Thoracic aorta (tissue), 2 donors: ENCODE measurements around the gene GDF10. TPM values are rescaled to one million over a fixed set of nuclear protein-coding genes. Genes with fewer than 3 reads are reported as not detected.
A peak's percentile ranks its signal among the peaks of the same experiment; 100 is the strongest.

ENCODE experiments used
- ATAC-seq: fragments of 150-250 bp; one replicate; pipeline ENCODE4 v1.8.0; 2017; ENCODE audit warnings: low read depth; ENCODE audit not compliant: insufficient number of reproducible peaks, low FRiP score
- DNase-seq: peaks from one replicate; pipeline ENCODE4 v3.0.0-alpha.2; 2020; ENCODE audit warnings: low spot score
- H3K27ac ChIP-seq, 2 donors: fragments of 200-600 bp; sonication (generic); 1 replicate in 1 of 2; 2 replicates in 1 of 2; pipeline ENCODE4 v1.5.1; 2016; ENCODE audit warnings: mild to moderate bottlenecking in 2 of 2, moderate library complexity in 2 of 2
- H3K27me3 ChIP-seq: fragments of 200-600 bp; sonication (generic); replicated peaks from 2 replicates; pipeline ENCODE4 v1.6.0; 2016; ENCODE audit warnings: mild to moderate bottlenecking; ENCODE audit not compliant: insufficient read depth
- H3K36me3 ChIP-seq: fragments of 200-600 bp; sonication (generic); one replicate; pipeline ENCODE4 v1.5.1; 2016
- H3K4me1 ChIP-seq, 2 donors: fragments of 200-600 bp; sonication (generic); 1 replicate in 1 of 2; 2 replicates in 1 of 2; pipeline versions ENCODE4 v1.5.1 to v1.6.0; 2016; ENCODE audit warnings: low read depth in 2 of 2, mild to moderate bottlenecking in 1 of 2; ENCODE audit not compliant: control insufficient read depth in 1 of 2
- H3K4me3 ChIP-seq: fragments of 200-600 bp; sonication (generic); 2 replicates; pipeline ENCODE4 v1.5.1; 2016; ENCODE audit warnings: mild to moderate bottlenecking
- H3K9me3 ChIP-seq: fragments of 200-600 bp; sonication (generic); 2 replicates; pipeline ENCODE4 v1.5.1; 2016
- total RNA-seq, 2 donors: library from RNA; depleted of rRNA; stranded (reverse); fragments of >200 nt; gene quantifications; one replicate each; pipeline versions ENCODE4 v1.1.0 to v1.2.3, GENCODE V29; 2016
- TF ChIP-seq, protein P1 (sequence below): fragments of 200-600 bp; sonication (generic); IDR thresholded peaks from one replicate; pipeline ENCODE4 v1.5.1; 2019; ENCODE audit warnings: antibody characterized with exemption

Gene GDF10
- total RNA-seq, 2 donors from 2014 or later: 2.4 to 2.5 TPM

DNA sequence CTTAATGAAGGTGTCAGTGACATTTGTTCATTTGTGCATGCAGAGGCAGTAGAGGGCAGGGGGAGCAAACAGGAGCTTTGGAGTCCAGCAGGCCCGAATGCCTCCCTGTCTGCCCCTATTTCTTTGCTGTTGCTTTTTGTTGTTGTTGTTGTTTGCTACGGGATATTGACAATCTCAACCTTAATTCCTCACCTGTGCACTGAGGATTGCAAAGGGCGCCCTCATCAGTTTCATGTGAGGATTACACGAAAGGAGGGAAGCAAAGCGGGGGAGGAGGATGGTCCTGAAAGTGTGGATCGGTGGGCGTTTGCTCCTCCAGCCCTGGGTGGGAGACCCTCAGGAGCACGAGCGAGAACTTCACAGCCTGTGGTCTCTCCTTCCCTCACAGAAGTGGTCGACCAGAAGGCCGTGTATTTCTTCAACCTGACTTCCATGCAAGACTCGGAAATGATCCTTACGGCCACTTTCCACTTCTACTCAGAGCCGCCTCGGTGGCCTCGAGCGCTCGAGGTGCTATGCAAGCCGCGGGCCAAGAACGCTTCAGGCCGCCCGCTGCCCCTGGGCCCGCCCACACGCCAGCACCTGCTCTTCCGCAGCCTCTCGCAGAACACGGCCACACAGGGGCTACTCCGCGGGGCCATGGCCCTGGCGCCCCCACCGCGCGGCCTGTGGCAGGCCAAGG is 9.6 kb downstream of the GDF10 start:
- TF ChIP-seq, protein P1, sequence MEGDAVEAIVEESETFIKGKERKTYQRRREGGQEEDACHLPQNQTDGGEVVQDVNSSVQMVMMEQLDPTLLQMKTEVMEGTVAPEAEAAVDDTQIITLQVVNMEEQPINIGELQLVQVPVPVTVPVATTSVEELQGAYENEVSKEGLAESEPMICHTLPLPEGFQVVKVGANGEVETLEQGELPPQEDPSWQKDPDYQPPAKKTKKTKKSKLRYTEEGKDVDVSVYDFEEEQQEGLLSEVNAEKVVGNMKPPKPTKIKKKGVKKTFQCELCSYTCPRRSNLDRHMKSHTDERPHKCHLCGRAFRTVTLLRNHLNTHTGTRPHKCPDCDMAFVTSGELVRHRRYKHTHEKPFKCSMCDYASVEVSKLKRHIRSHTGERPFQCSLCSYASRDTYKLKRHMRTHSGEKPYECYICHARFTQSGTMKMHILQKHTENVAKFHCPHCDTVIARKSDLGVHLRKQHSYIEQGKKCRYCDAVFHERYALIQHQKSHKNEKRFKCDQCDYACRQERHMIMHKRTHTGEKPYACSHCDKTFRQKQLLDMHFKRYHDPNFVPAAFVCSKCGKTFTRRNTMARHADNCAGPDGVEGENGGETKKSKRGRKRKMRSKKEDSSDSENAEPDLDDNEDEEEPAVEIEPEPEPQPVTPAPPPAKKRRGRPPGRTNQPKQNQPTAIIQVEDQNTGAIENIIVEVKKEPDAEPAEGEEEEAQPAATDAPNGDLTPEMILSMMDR: peak; percentile 25
- Histone ChIP-seq H3K4me3 (no peak overlapping the region), H3K36me3 (no peaks in the 10 kb centered on the region), H3K27me3 (no peaks in the 10 kb centered on the region), H3K4me1 (peaks cover 0 to 13% of the 10 kb centered on the region in 2 donors), H3K27ac (no peak overlapping the region), H3K9me3 (no peaks in the 10 kb centered on the region)
- ATAC-seq (no peak), DNase-seq (no peak)

DNA sequence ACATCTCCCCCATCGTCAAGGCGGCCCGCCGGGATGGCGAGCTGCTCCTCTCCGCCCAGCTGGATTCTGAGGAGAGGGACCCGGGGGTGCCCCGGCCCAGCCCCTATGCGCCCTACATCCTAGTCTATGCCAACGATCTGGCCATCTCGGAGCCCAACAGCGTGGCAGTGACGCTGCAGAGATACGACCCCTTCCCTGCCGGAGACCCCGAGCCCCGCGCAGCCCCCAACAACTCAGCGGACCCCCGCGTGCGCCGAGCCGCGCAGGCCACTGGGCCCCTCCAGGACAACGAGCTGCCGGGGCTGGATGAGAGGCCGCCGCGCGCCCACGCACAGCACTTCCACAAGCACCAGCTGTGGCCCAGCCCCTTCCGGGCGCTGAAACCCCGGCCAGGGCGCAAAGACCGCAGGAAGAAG is 10.1 kb downstream of the GDF10 start:
- Histone ChIP-seq H3K27me3 (no peaks in the 10 kb centered on the region), H3K4me1 (peaks cover 0 to 13% of the 10 kb centered on the region in 2 donors), H3K9me3 (no peaks in the 10 kb centered on the region), H3K4me3 (no peak overlapping the region), H3K27ac (no peak overlapping the region), H3K36me3 (no peaks in the 10 kb centered on the region)
- no peak for DNase-seq
- TF ChIP-seq, protein P1: no peak
- no peak for ATAC-seq

DNA sequence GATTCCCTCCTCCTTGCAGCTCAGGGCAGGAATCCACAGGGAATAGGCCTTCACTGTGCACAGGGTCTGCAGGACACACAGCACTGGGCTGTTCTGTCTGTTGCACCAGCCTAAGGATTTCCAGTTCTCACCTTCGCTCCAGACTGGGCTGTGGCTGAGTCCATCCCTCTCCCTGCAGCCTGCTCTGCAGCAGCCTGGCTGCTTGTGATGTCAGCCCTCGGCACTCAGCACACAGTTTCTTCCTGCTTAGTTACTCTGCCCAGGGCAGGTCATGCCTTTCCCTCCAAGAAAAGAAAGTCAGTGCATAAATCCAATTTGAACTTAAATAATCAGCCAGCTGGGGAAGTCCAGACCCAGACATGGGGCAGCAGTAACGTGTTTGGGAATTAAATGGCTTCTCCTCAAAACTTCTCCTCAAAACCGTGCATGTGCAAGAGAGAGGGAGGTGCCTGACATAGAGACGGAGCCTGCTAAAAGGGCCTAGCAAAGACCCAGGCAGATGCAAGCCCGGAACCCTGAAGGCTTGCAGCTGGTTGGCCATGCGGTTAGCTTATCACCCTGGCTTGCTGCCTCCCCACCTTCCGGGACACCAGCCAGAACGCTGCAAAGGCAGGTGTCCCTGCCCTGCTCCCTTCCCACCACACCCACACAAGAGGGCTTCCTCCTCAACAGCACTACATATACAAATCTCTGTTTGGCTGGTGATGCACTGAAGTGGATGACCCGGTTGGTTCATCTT is 11.4 kb downstream of the GDF10 start:
- H3K9me3 ChIP-seq: no peaks in the 10 kb centered on the region
- H3K36me3 ChIP-seq: no peaks in the 10 kb centered on the region
- H3K4me3 ChIP-seq: no peak overlapping the region
- H3K27ac ChIP-seq: no peak overlapping the region
- no peaks in the 10 kb centered on the region for H3K27me3 ChIP-seq
- DNase-seq: no peak
- H3K4me1 ChIP-seq: peaks cover 0 to 13% of the 10 kb centered on the region in 2 donors
- TF ChIP-seq, protein P1: no peak
- ATAC-seq: no peak

DNA sequence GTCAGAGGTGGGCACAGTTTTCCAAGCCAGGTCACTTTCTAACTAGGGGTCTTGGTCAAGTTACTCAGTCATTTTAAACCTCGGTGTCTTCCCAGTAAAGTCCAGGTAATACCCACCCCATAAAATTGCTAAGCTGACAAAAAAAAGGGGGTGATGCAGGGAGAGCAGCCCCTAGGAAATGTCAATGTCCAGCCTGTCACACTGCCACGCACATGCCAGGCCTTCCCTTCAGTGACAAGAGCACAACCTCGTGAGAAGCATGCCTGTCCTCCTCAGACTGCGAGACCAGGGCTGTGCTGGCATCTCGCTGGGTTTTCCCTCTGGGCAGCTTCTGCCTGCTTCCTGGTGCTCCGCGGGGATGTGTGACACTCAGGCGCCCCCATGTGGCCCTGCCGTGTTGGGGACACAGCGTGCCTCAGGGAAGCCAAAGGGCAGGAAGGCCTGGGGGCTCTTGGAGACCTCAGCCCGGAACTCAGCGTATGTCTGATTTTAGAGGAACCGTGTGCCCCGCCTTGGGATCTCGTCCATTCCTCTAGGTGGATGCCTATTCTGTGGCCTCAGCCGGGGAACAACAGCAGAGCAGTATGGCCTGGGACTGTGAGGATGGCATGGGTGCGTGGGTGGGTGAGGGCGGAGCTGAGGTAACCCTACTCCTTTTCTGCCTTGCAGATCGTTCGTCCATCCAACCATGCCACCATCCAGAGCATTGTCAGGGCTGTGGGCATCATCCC is 12.1 kb downstream of the GDF10 start:
- H3K27me3 ChIP-seq: no peaks in the 10 kb centered on the region
- H3K4me3 ChIP-seq: no peak overlapping the region
- no peaks in the 10 kb centered on the region for H3K36me3 ChIP-seq
- peaks cover 0 to 13% of the 10 kb centered on the region in 2 donors for H3K4me1 ChIP-seq
- ATAC-seq: peak; percentile 72
- H3K9me3 ChIP-seq: no peaks in the 10 kb centered on the region
- TF ChIP-seq, protein P1: peak; percentile 92
- DNase-seq: peak; percentile 60
- no peak overlapping the region for H3K27ac ChIP-seq

DNA sequence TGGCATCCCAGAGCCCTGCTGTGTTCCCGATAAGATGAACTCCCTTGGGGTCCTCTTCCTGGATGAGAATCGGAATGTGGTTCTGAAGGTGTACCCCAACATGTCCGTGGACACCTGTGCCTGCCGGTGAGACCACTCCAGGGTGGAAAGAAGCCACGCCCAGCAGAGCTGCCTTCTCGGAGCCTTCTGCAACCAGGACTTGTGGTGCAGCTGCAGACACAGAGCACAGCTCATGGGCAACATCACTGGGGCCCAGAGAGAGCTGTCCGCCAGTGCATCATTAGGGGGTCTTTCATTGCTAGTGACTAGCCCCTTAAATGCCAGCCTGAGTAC is 12.6 kb downstream of the GDF10 start:
- ATAC-seq (no peak), DNase-seq (no peak)

More for the DNA sequence above, 12.6 kb downstream of the GDF10 start:
- H3K4me1 ChIP-seq: peaks cover 0 to 13% of the 10 kb centered on the region in 2 donors
- no peaks in the 10 kb centered on the region for H3K27me3 ChIP-seq
- no peaks in the 10 kb centered on the region for H3K36me3 ChIP-seq
- TF ChIP-seq, protein P1: no peak
- H3K27ac ChIP-seq: no peak overlapping the region
- no peak overlapping the region for H3K4me3 ChIP-seq
- H3K9me3 ChIP-seq: no peaks in the 10 kb centered on the region
